ENCODE measurements around the gene DOCK2.

Gene DOCK2

GRCh38 chr5:170111088-170111785 lies 474.2 kb downstream of the DOCK2 start:
- DNase-seq (ENCODE audit: low read depth in 1 of 2, low spot score in 1 of 2): no peak

GRCh38 chr5:170112876-170113521 lies 475.9 kb downstream of the DOCK2 start:
- no peak for DNase-seq (ENCODE audit: low read depth in 1 of 2, low spot score in 1 of 2)

GRCh38 chr5:170113522-170113900 lies 476.4 kb downstream of the DOCK2 start:
- DNase-seq (ENCODE audit: low read depth in 1 of 2, low spot score in 1 of 2): no peak

GRCh38 chr5:170114271-170114670 lies 477.2 kb downstream of the DOCK2 start:
- no peak for DNase-seq (ENCODE audit: low read depth in 1 of 2, low spot score in 1 of 2)

GRCh38 chr5:170115925-170116324 lies 478.9 kb downstream of the DOCK2 start:
- no peak for DNase-seq (ENCODE audit: low read depth in 1 of 2, low spot score in 1 of 2)

- DNase-seq (ENCODE audit: low read depth in 1 of 2, low spot score in 1 of 2): no peak
Measured at GRCh38 chr5:170117736-170118135, 480.7 kb downstream of the DOCK2 start.

- DNase-seq (ENCODE audit: low read depth in 1 of 2, low spot score in 1 of 2): no peak
Measured at GRCh38 chr5:170120576-170120975, 483.5 kb downstream of the DOCK2 start.

- DNase-seq (ENCODE audit: low read depth in 1 of 2, low spot score in 1 of 2): no peak
Measured at GRCh38 chr5:170121321-170121720, 484.2 kb downstream of the DOCK2 start.

- no peak for DNase-seq (ENCODE audit: low read depth in 1 of 2, low spot score in 1 of 2)
Measured at GRCh38 chr5:170126061-170126460, 489.0 kb downstream of the DOCK2 start.

GRCh38 chr5:170126626-170127025 lies 489.6 kb downstream of the DOCK2 start:
- no peak for DNase-seq (ENCODE audit: low read depth in 1 of 2, low spot score in 1 of 2)

- no peak for DNase-seq (ENCODE audit: low read depth in 1 of 2, low spot score in 1 of 2)
Measured at GRCh38 chr5:170131235-170131634, 494.2 kb downstream of the DOCK2 start.

- no peak for DNase-seq (ENCODE audit: low read depth in 1 of 2, low spot score in 1 of 2)
Measured at GRCh38 chr5:170132269-170132975, 495.3 kb downstream of the DOCK2 start.
